CD4-positive, alpha-beta T cell (primary cell): ENCODE data around the gene RSPRY1. TPM values are rescaled to one million over a fixed set of nuclear protein-coding genes. Genes with fewer than 3 reads are reported as not detected.

Experiments
- ATAC-seq: fragments of 200-7000 bp; cut with Tn5 transposase; one replicate; pipeline ENCODE4 v1.10.0; 2022; ENCODE audit warnings: mild to moderate bottlenecking; ENCODE audit not compliant: poor library complexity
- CTCF ChIA-PET: fragments of 350-600 bp; sonication (Branson Sonifier 250); formaldehyde crosslinking; loops from one replicate; lab custom pipeline; 2021; ENCODE audit warnings: antibody characterized with exemption, inconsistent platforms; lab: Charles Lee
- POLR2A ChIA-PET: fragments of 350-600 bp; sonication (Branson Sonifier 250); formaldehyde crosslinking; loops from one replicate; lab custom pipeline; 2021; ENCODE audit warnings: antibody characterized with exemption, inconsistent platforms; lab: Charles Lee
- DNase-seq, 14 experiments: peaks; one replicate each; pipeline ENCODE4 v3.0.0-alpha.2; 2013 to 2020; ENCODE audit warnings: mixed read lengths in 2 of 14
- H3K27ac ChIP-seq, 2 donors: one replicate each; pipeline versions ENCODE4 v1.5.1 to v1.7.0; 2013; ENCODE audit warnings: low read length in 2 of 2, low read depth in 1 of 2, mild to moderate bottlenecking in 1 of 2
- H3K27me3 ChIP-seq, 2 experiments: 1 replicate in 1 of 2; 2 replicates in 1 of 2; pipeline versions ENCODE4 v1.6.1 to v1.7.0; 2013; ENCODE audit warnings: low read length in 2 of 2, control low read depth in 1 of 2, mild to moderate bottlenecking in 1 of 2, moderate library complexity in 1 of 2; ENCODE audit not compliant: insufficient read depth in 2 of 2, control insufficient read depth in 1 of 2
- H3K36me3 ChIP-seq: one replicate; pipeline ENCODE4 v1.6.1; 2013; ENCODE audit warnings: low read length, control low read depth; ENCODE audit not compliant: insufficient read depth
- H3K4me1 ChIP-seq: one replicate; pipeline ENCODE4 v1.6.1; 2013; ENCODE audit warnings: low read length, control low read depth; ENCODE audit not compliant: insufficient read depth
- H3K4me3 ChIP-seq: one replicate; pipeline ENCODE4 v1.5.1; 2013; ENCODE audit warnings: mild to moderate bottlenecking, low read length, moderate library complexity
- H3K9me3 ChIP-seq, 2 experiments: 1 replicate in 1 of 2; 2 replicates in 1 of 2; pipeline versions ENCODE4 v1.6.1 to v1.7.0; 2013; ENCODE audit warnings: low read length in 2 of 2, mild to moderate bottlenecking in 2 of 2, control low read depth in 1 of 2, moderate library complexity in 1 of 2; ENCODE audit not compliant: control insufficient read depth in 1 of 2, insufficient read depth in 1 of 2
- H3K27ac Mint-ChIP-seq: one replicate; pipeline ENCODE4 v1.8.0; 2020; ENCODE audit warnings: mixed read lengths
- H3K27me3 Mint-ChIP-seq: one replicate; pipeline ENCODE4 v1.8.0; 2021; ENCODE audit warnings: mixed read lengths
- H3K36me3 Mint-ChIP-seq: one replicate; pipeline ENCODE4 v1.8.0; 2021; ENCODE audit warnings: low read depth, mixed read lengths
- H3K4me1 Mint-ChIP-seq: one replicate; pipeline ENCODE4 v1.8.0; 2021; ENCODE audit warnings: low read depth, mixed read lengths
- H3K4me3 Mint-ChIP-seq: one replicate; pipeline ENCODE4 v1.8.0; 2020; ENCODE audit warnings: mild to moderate bottlenecking, mixed read lengths
- H3K9me3 Mint-ChIP-seq: one replicate; pipeline ENCODE4 v1.8.0; 2020; ENCODE audit warnings: mixed read lengths
- intact Hi-C, 2 experiments: fragments of 100-400 bp; cut with DNase I in 1 of 2; cut with micrococcal nuclease in 1 of 2; formaldehyde crosslinking; loops; one replicate each; pipeline versions ENCODE4 v1.15.1 to v1.9.0; 2023 to 2025; cut with DNase I, micrococcal nuclease
- total RNA-seq, 174 experiments: library from RNA in 2 of 174; stranded (reverse) in 2 of 174; gene quantifications; one replicate each; pipeline ENCODE4 v1.2.3 and lab custom pipeline; 2021 to 2026
- TF ChIP-seq, protein P1 (sequence below): fragments of 200-600 bp; IDR thresholded peaks from one replicate; pipeline ENCODE4 v1.8.0; 2022; ENCODE audit warnings: antibody characterized with exemption, mild to moderate bottlenecking

The RSPRY1 gene
- total RNA-seq, 2 experiments from 2014 or later, result 19.9 to 21.3 TPM

DNA sequence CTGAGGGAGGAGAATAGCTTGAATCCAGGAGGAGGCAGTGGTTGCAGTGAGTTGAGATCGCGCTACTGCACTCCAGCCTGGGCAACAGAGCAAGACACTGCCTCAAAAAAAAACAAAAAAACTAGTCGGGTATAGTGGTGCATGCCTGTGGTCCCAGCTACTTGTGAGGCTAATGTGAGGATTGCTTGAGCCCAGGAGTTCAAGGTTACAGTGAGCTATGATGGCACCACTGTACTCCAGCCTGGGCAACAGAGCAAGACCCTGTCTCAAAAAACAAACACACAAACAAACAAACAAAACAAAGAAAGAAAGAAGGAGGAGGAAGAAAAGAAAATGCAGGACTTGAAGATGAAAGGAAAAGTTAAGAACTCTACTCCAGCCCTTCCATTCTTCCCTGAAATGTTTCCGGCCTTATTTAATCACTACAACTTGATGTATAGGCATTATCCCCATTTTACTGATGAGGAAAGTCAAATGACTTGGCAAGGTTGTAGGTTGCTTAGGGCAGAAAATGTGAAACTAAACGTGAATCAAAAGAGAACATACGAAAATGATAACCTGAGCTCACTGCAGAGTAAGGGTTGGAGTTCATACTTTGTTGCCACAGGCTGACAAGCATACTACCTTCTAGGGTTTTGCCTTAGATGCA is 30.3 kb upstream of the RSPRY1 start:
- no peaks in the 10 kb centered on the region for H3K9me3 ChIP-seq
- H3K27ac ChIP-seq, result no peak overlapping the region
- no peaks in the 10 kb centered on the region for H3K4me1 ChIP-seq
- H3K27me3 Mint-ChIP-seq, result no peaks in the 10 kb centered on the region
- H3K36me3 Mint-ChIP-seq, result peaks cover 81% of the 10 kb centered on the region
- POLR2A ChIA-PET, result interaction anchor here (0.9 kb wide), 1 partner anchor 12 kb away, joined by 3 read pairs; no protein-coding TSS in a partner anchor
- TF ChIP-seq, protein P1, sequence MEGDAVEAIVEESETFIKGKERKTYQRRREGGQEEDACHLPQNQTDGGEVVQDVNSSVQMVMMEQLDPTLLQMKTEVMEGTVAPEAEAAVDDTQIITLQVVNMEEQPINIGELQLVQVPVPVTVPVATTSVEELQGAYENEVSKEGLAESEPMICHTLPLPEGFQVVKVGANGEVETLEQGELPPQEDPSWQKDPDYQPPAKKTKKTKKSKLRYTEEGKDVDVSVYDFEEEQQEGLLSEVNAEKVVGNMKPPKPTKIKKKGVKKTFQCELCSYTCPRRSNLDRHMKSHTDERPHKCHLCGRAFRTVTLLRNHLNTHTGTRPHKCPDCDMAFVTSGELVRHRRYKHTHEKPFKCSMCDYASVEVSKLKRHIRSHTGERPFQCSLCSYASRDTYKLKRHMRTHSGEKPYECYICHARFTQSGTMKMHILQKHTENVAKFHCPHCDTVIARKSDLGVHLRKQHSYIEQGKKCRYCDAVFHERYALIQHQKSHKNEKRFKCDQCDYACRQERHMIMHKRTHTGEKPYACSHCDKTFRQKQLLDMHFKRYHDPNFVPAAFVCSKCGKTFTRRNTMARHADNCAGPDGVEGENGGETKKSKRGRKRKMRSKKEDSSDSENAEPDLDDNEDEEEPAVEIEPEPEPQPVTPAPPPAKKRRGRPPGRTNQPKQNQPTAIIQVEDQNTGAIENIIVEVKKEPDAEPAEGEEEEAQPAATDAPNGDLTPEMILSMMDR, result no peak
- no peak overlapping the region for H3K4me3 Mint-ChIP-seq
- H3K9me3 Mint-ChIP-seq, result no peaks in the 10 kb centered on the region
- no peak overlapping the region for H3K4me3 ChIP-seq
- H3K27ac Mint-ChIP-seq, result peak overlapping the region; percentile 12
- H3K36me3 ChIP-seq, result peaks cover 67% of the 10 kb centered on the region
- DNase-seq (no peak), ATAC-seq (peak; percentile 21)
- no peaks in the 10 kb centered on the region for H3K27me3 ChIP-seq
- peaks cover 22% of the 10 kb centered on the region for H3K4me1 Mint-ChIP-seq
- intact Hi-C loops, result no loop called here
- CTCF ChIA-PET, result interaction anchor here (1.1 kb wide), 1 partner anchor 72 kb away, joined by 3 read pairs; no protein-coding TSS in a partner anchor

DNA sequence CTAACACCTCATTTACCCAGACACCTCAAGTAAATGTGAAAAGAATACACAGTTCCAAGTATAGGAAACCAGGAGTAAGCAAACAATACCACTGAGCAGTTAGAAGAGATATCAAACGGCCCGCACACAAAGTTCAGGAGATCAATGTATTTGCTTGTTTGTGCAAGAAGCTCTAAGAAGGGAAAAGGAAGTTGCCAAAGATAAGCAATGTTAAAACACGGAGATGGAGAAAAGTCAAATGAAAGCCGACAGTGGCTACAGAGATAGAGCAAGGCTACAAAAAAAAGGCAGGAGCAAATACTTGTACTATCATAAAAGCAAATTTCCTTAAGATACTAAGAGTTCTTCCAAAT is 29.8 kb upstream of the RSPRY1 start:
- no peak overlapping the region for H3K27ac ChIP-seq
- no peaks in the 10 kb centered on the region for H3K9me3 ChIP-seq
- no peak overlapping the region for H3K4me3 ChIP-seq
- ATAC-seq, result no peak
- no peaks in the 10 kb centered on the region for H3K4me1 ChIP-seq
- Mint-ChIP-seq H3K27ac (peak overlapping the region; percentile 12), H3K36me3 (peaks cover 86% of the 10 kb centered on the region), H3K27me3 (no peaks in the 10 kb centered on the region), H3K9me3 (no peaks in the 10 kb centered on the region), H3K4me1 (peaks cover 22% of the 10 kb centered on the region), H3K4me3 (peak overlapping the region; percentile 5)
- H3K27me3 ChIP-seq, result no peaks in the 10 kb centered on the region
- H3K36me3 ChIP-seq, result peaks cover 67% of the 10 kb centered on the region
- ChIA-PET CTCF (no interaction called here), POLR2A (interaction anchor here (0.9 kb wide), 1 partner anchor 13 kb away, joined by 3 read pairs; no protein-coding TSS in a partner anchor)
- intact Hi-C loops, result no loop called here
- no peak for DNase-seq
- TF ChIP-seq, protein P1, result no peak

DNA sequence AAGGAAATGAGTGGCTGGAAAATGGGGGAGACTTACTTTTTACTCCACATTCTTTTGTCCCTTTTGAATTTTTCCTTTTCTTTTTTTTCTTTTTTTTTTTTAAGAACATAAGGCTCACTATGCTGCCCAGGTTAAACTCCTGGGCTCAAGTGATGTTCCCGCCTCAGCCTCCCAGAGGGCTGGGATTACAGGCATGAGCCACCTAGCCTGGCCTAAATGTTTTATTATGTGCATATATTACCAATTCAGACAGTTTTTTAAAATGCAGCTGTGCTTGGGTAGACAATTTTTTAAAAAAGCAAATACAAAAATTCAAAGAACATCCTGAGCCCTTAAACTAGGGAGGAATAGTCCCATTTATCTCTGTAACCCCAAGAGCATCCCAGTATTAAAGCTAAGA is 28.6 kb upstream of the RSPRY1 start:
- ATAC-seq (no peak), DNase-seq (no peak)
- Histone ChIP-seq H3K4me1 (no peaks in the 10 kb centered on the region), H3K27ac (no peak overlapping the region), H3K36me3 (peaks cover 65% of the 10 kb centered on the region), H3K27me3 (no peaks in the 10 kb centered on the region), H3K9me3 (no peaks in the 10 kb centered on the region), H3K4me3 (no peak overlapping the region)
- no peaks in the 10 kb centered on the region for H3K27me3 Mint-ChIP-seq
- TF ChIP-seq, protein P1, result no peak
- ChIA-PET CTCF (no interaction called here), POLR2A (no interaction called here)
- no peaks in the 10 kb centered on the region for H3K9me3 Mint-ChIP-seq
- peaks cover 14% of the 10 kb centered on the region for H3K4me1 Mint-ChIP-seq
- intact Hi-C loops, result no loop called here
- no peak overlapping the region for H3K27ac Mint-ChIP-seq
- H3K36me3 Mint-ChIP-seq, result peaks cover 90% of the 10 kb centered on the region
- H3K4me3 Mint-ChIP-seq, result no peak overlapping the region
